ENCODE results near the gene CDC37L1. TPM values are rescaled to one million over a fixed set of nuclear protein-coding genes. Genes with fewer than 3 reads are reported as not detected.
A peak's percentile ranks its signal among the peaks of the same experiment; 100 is the strongest.

Gene CDC37L1
- polyA plus RNA-seq, 1 of the 3 experiments (the other 2 are of a cell fraction): 6.5 TPM

GRCh38 chr9:4686112-4686511 is 6.7 kb downstream of the CDC37L1 start:
- H3K9me3 ChIP-seq: no peaks in the 10 kb centered on the region
- no peaks in the 10 kb centered on the region for H4K20me1 ChIP-seq (ENCODE audit: insufficient read depth)
- TF ChIP-seq FOSL2 (IDR thresholded peaks at IDR 0.05; ENCODE audit: borderline replicate concordance, low read depth) (no peak; the same call in 1 of the 2 replicates), RCOR1 (IDR thresholded peaks at IDR 0.05; ENCODE audit: low read length) (no peak), JUND (IDR thresholded peaks at IDR 0.05) (peak; percentile 28; the same call in 1 of the 2 replicates)
- ChIA-PET CTCF (interaction anchor here (1.5 to 1.7 kb wide), 2 partner anchors 18 to 20 kb away, joined by 3 to 5 read pairs; partner anchors contain the start of gene SPATA6L), POLR2A (no interaction called here)
- peaks cover 31 to 36% of the 10 kb centered on the region in 2 experiments for H3K36me3 ChIP-seq (replicated peaks in 1 of 2; ENCODE audit: control insufficient read depth in 1 of 2, insufficient read depth in 2 of 2, low read length in 1 of 2)
- peak overlapping the region in 1 of 2 experiments; percentile 25; a peak in 1 of 4 replicates for H3K27ac ChIP-seq (ENCODE audit: low read depth in 2 of 2, low read length in 1 of 2)
- no peaks in the 10 kb centered on the region for H3K27me3 ChIP-seq (ENCODE audit: insufficient read depth)
- peaks cover 43% of the 10 kb centered on the region for H3K79me2 ChIP-seq (ENCODE audit: insufficient read depth)
- H3K4me1 ChIP-seq (ENCODE audit: control insufficient read depth in 1 of 2, insufficient read depth in 2 of 2, low read depth in 1 of 2, low read length in 1 of 2): peaks cover 0 to 15% of the 10 kb centered on the region in 2 experiments; a peak in 2 of 4 replicates
- peaks cover 9% of the 10 kb centered on the region for H3F3A ChIP-seq (replicated peaks; ENCODE audit: insufficient read depth)
- no peak for DNase-seq
- H2AFZ ChIP-seq (ENCODE audit: low read depth): no peak overlapping the region
- WGBS (ENCODE audit: low lambda C conversion rate): 71% methylated on average over 4 of the region's 4 CpGs
- no peak overlapping the region for H3K4me3 ChIP-seq (ENCODE audit: low read depth in 2 of 2, low read length in 1 of 2)
- H3K9me2 ChIP-seq: no peaks in the 10 kb centered on the region
- H3K4me2 ChIP-seq: no peak overlapping the region
- H3K9ac ChIP-seq: no peak overlapping the region

DNA sequence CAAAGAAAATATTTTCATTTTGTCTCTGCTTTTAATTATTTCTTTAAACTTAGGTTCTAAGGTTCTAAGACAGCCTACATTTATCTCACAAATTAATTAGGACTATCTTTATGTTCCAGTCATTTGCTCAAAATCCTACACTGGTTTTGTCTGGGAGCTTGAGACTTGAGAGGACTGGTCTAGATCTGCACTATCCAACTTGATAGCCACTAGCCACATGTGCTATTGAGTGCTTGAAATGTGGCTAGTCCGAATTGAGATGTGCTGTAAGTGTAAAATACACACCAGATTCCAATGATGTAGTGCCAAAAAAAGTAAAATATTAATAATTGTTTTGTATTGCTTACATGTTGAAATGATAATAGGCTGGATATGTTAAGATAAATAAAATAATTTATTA is 7.2 kb downstream of the CDC37L1 start:
- H3K27me3 ChIP-seq (ENCODE audit: insufficient read depth): no peaks in the 10 kb centered on the region
- H3K4me2 ChIP-seq: no peak overlapping the region
- H2AFZ ChIP-seq (ENCODE audit: low read depth): no peak overlapping the region
- no peak overlapping the region for H3K4me3 ChIP-seq (ENCODE audit: low read depth in 2 of 2, low read length in 1 of 2)
- DNase-seq: no peak
- no peak for TF ChIP-seq GABPA (IDR thresholded peaks at IDR 0.05; ENCODE audit: low read depth)
- CTCF ChIA-PET: interaction anchor here (1.5 kb wide), 1 partner anchor 18 kb away, joined by 3 read pairs; no protein-coding TSS in a partner anchor
- peaks cover 13% of the 10 kb centered on the region for H3F3A ChIP-seq (replicated peaks; ENCODE audit: insufficient read depth)
- H3K36me3 ChIP-seq (replicated peaks in 1 of 2; ENCODE audit: control insufficient read depth in 1 of 2, insufficient read depth in 2 of 2, low read length in 1 of 2): peaks cover 33 to 38% of the 10 kb centered on the region in 2 experiments
- H3K9ac ChIP-seq: no peak overlapping the region
- peaks cover 41% of the 10 kb centered on the region for H3K79me2 ChIP-seq (ENCODE audit: insufficient read depth)
- no peaks in the 10 kb centered on the region for H3K9me3 ChIP-seq
- WGBS (ENCODE audit: low lambda C conversion rate): 94% methylated on average over 1 of the region's 1 CpG
- peaks cover 0 to 12% of the 10 kb centered on the region in 2 experiments; a peak in 2 of 4 replicates for H3K4me1 ChIP-seq (ENCODE audit: control insufficient read depth in 1 of 2, insufficient read depth in 2 of 2, low read depth in 1 of 2, low read length in 1 of 2)
- H4K20me1 ChIP-seq (ENCODE audit: insufficient read depth): no peaks in the 10 kb centered on the region
- H3K27ac ChIP-seq (ENCODE audit: low read depth in 2 of 2, low read length in 1 of 2): peak overlapping the region in 1 of 2 experiments; percentile 25; a peak in 1 of 4 replicates
- no peaks in the 10 kb centered on the region for H3K9me2 ChIP-seq
- POLR2A ChIA-PET: no interaction called here

- Histone ChIP-seq H3K9me2 (no peaks in the 10 kb centered on the region), H3K27ac (ENCODE audit: low read depth in 2 of 2, low read length in 1 of 2) (no peak overlapping the region), H3K36me3 (replicated peaks in 1 of 2; ENCODE audit: control insufficient read depth in 1 of 2, insufficient read depth in 2 of 2, low read length in 1 of 2) (peaks cover 33 to 36% of the 10 kb centered on the region in 2 experiments), H3K9ac (no peak overlapping the region), H3K27me3 (ENCODE audit: insufficient read depth) (no peaks in the 10 kb centered on the region), H3F3A (replicated peaks; ENCODE audit: insufficient read depth) (peaks cover 16% of the 10 kb centered on the region), H2AFZ (ENCODE audit: low read depth) (no peak overlapping the region), H4K20me1 (ENCODE audit: insufficient read depth) (no peaks in the 10 kb centered on the region), H3K4me2 (no peak overlapping the region), H3K79me2 (ENCODE audit: insufficient read depth) (peaks cover 29% of the 10 kb centered on the region; the same call in 1 of the 2 replicates), H3K4me1 (ENCODE audit: control insufficient read depth in 1 of 2, insufficient read depth in 2 of 2, low read depth in 1 of 2, low read length in 1 of 2) (peaks cover 0 to 12% of the 10 kb centered on the region in 2 experiments; a peak in 2 of 4 replicates), H3K4me3 (ENCODE audit: low read depth in 2 of 2, low read length in 1 of 2) (no peak overlapping the region), H3K9me3 (no peaks in the 10 kb centered on the region)
- TF ChIP-seq RAD21 (IDR thresholded peaks at IDR 0.05; ENCODE audit: low read length): no peak
- TF ChIP-seq TAF1 (IDR thresholded peaks at IDR 0.05; ENCODE audit: borderline replicate concordance, low read depth, low read length): no peak
- TF ChIP-seq FOXM1 (IDR thresholded peaks at IDR 0.05; ENCODE audit: low read depth): no peak
- TF ChIP-seq, protein P1, sequence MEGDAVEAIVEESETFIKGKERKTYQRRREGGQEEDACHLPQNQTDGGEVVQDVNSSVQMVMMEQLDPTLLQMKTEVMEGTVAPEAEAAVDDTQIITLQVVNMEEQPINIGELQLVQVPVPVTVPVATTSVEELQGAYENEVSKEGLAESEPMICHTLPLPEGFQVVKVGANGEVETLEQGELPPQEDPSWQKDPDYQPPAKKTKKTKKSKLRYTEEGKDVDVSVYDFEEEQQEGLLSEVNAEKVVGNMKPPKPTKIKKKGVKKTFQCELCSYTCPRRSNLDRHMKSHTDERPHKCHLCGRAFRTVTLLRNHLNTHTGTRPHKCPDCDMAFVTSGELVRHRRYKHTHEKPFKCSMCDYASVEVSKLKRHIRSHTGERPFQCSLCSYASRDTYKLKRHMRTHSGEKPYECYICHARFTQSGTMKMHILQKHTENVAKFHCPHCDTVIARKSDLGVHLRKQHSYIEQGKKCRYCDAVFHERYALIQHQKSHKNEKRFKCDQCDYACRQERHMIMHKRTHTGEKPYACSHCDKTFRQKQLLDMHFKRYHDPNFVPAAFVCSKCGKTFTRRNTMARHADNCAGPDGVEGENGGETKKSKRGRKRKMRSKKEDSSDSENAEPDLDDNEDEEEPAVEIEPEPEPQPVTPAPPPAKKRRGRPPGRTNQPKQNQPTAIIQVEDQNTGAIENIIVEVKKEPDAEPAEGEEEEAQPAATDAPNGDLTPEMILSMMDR (IDR thresholded peaks at IDR 0.05): no peak
- no peak for TF ChIP-seq FOSL2 (IDR thresholded peaks at IDR 0.05; ENCODE audit: borderline replicate concordance, low read depth)
- TF ChIP-seq GABPA (IDR thresholded peaks at IDR 0.05; ENCODE audit: low read depth): no peak
- no peak for TF ChIP-seq FOXJ3 (CRISPR knock-in tag; IDR thresholded peaks at IDR 0.05)
- no peak for TF ChIP-seq SIN3A (IDR thresholded peaks at IDR 0.05; ENCODE audit: borderline replicate concordance, low read depth, low read length)
- no peak for TF ChIP-seq JUND (IDR thresholded peaks at IDR 0.05)
- no peak for DNase-seq
- WGBS (ENCODE audit: low lambda C conversion rate): 94% methylated on average over 2 of the region's 2 CpGs
- ChIA-PET POLR2A (no interaction called here), CTCF (no interaction called here)
Measured at GRCh38 chr9:4689021-4689420, 9.7 kb downstream of the CDC37L1 start.
